Measurements from ENCODE around the gene TUT1.

Gene TUT1

GRCh38 chr11:62540804-62541701, 50.3 kb downstream of the TUT1 start:
- peak in 1 of 2 donors; percentile 25 for DNase-seq

DNA sequence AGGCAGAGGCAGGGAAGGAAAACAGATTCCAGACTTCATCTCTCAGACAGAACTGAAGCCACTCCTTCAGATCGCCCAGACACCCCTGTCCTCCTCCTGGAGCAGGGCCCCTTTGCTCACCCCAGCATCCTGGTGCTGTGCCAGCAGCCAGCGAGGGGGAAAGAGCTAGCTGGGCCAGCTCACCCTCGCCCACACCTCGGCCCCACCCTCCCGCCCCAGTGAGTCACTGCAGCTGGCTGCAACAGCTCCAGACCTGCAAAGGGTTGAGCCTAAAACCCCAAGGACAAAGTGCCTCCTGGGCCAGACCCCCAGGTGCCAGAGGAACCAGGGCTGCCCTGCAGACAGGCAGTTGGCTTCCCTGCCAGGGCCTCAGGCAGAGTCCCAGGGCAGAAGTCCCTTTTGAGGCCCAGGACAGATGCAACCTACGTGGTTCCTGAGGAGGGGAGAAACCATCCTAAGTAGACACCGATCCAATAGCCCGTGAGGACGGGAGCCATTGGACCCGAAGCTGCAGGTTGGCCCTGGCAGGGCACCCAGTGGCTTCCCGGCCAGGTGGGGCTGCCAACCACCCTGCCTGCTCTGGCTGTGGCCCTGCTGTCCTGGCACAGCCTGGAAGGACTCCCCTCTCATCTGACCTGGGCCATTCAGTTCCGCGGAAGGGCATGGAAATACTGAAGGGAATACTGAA, 51.9 kb downstream of the TUT1 start:
- peak; percentile 43 to 55 for DNase-seq

DNA sequence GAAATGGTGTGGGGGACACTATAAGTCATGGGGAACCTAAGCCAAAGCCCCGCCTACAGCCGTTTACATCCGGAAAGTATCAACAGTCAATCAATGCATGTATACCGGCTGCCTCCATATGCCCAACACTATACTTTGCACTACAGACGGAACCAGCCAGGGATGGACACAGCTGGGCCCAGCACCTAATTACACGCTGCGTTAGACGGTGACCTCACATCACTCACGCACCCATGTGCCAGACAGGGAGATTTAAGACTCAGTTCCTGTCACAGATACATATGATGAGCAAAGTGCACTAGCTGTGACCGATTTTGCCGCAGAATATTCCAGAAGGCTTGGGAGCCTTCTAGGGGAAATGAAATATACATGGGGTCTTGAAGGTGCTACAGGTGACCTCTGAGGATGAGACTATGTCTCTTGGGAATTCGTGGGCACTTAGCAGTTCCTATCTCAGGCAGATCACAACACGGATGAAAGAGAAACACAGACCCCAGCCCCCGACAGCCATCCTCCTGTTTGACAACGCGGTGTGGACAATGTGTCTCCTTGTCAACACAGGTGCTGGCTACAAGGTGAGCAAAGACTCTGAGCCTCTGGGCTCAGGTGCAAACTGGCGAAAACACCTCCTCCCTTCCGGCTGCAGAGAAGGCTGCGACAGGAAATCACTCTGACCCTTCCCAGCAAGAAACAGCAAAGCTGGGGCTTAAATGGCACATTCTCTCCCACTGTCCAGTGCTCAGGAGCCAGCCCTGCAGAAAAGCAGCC, 52.7 kb downstream of the TUT1 start:
- no peak for DNase-seq

DNA sequence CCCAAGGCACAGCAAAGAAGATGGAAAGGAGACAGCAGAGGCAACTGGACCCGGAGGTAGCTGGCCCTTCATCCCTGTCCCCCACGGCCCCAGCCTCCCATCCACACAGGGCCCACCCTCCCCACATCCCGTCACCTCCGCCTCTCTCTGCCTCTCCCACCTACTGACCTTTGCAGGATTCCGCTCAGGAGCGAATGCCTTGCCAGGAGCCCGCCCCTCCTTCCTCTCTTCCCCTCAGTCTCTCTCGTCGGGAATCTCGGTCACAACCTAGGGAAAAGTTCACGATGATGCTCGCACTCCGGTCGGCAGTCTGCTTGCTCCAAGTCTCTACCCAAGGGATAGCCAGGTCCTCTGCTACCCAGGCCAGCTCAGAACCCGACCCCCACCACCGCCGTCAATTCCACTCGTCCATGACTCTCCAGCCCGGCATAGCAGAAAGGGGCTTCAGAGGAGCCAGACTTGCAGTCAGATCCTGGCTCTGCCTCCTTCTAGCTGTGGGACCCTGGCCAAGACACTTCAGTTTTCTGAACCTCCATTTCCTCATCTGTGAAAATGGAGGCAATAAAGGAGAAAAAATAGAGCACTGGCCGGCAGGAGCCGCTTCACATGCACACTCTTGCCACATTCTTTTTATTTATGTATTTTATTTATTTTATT, 54.9 kb downstream of the TUT1 start:
- no peak for DNase-seq

- DNase-seq: no peak
Observed at GRCh38 chr11:62535802-62536201, 55.5 kb downstream of the TUT1 start.

DNA sequence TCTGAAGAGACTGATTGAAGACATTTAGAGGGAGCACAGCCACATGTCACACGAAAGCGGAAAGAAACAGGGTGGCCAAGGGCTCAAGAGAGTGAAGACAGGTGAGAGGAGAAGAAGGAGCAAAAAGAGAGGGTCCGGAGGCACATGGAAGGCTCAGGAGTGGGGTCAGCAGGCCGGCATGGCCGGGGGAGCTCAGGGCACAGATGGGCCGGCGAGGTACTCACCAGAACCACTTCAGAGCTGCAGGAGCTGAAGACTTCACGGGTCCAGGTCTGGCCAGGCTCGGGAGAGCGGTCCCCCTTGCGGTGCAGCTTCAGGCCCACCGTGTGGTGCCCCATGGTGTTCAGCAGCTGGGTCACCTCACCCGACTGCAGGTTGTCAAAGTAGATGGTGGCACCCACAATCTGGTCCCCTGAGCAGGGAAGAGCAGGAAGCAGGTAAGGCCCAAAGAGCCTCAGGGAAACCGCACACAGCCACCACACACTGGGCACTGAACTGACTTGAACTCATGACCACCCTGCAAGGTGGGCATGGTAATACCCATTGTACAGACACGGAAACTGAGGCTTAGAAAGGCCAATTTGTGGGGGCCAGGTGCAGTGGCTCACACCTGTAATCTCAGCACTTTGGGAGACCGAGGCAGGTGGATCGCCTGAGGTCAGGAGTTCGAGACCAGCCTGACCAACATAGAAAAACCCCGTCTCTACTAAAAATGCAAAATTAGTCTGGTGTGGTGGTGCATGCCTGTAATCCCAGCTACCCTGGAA, 56.4 kb downstream of the TUT1 start:
- no peak for DNase-seq

- no peak for DNase-seq
Observed at GRCh38 chr11:62532096-62532495, 59.2 kb downstream of the TUT1 start.

Data from bone marrow (tissue), 2 donors.